Lung (tissue), 12 donors: Measurements from ENCODE around the gene PRSS56. TPM values are rescaled to one million over a fixed set of nuclear protein-coding genes. Genes with fewer than 3 reads are reported as not detected.

ENCODE experiments used
- ATAC-seq: fragments of 200-7000 bp; cut with Tn5 transposase; one replicate; pipeline ENCODE4 v1.9.1; 2020; ENCODE audit warnings: moderate number of reproducible peaks; ENCODE audit not compliant: insufficient read depth, low FRiP score
- DNase-seq, 3 donors: peaks; one replicate each; pipeline ENCODE4 v3.0.0-alpha.2; 2013 to 2017
- H3K27ac ChIP-seq, 2 donors: one replicate each; pipeline ENCODE4 v1.5.1; 2013; ENCODE audit warnings: mild to moderate bottlenecking in 2 of 2, moderate library complexity in 2 of 2, control low read depth in 1 of 2, inconsistent platforms in 1 of 2, low read depth in 1 of 2, low read length in 1 of 2
- H3K27me3 ChIP-seq, 3 donors: one replicate each; pipeline ENCODE4 v1.5.1; 2013; ENCODE audit warnings: low read length in 2 of 3; ENCODE audit not compliant: control insufficient read depth in 3 of 3, insufficient read depth in 3 of 3
- H3K36me3 ChIP-seq, 4 donors: one replicate each; pipeline ENCODE4 v1.5.1; 2013; ENCODE audit warnings: low read length in 4 of 4, mild to moderate bottlenecking in 1 of 4, moderate library complexity in 1 of 4; ENCODE audit not compliant: control insufficient read depth in 4 of 4, insufficient read depth in 4 of 4
- H3K4me1 ChIP-seq, 5 donors: one replicate each; pipeline ENCODE4 v1.5.1; 2013; ENCODE audit warnings: low read length in 5 of 5, mild to moderate bottlenecking in 2 of 5, moderate library complexity in 1 of 5; ENCODE audit not compliant: control insufficient read depth in 5 of 5, insufficient read depth in 5 of 5
- H3K4me3 ChIP-seq: one replicate; pipeline ENCODE4 v1.5.1; 2013; ENCODE audit warnings: mild to moderate bottlenecking, control low read depth, moderate library complexity
- H3K9ac ChIP-seq, 2 donors: one replicate each; pipeline ENCODE4 v1.5.1; 2013; ENCODE audit warnings: low read length in 2 of 2, control low read depth in 1 of 2; ENCODE audit not compliant: insufficient read depth in 1 of 2
- H3K9me3 ChIP-seq, 4 donors: one replicate each; pipeline ENCODE4 v1.5.1; 2013; ENCODE audit warnings: low read length in 3 of 4, mild to moderate bottlenecking in 1 of 4, moderate library complexity in 1 of 4; ENCODE audit not compliant: control insufficient read depth in 4 of 4, insufficient read depth in 3 of 4
- CTCF ChIP-seq: IDR thresholded peaks from 2 replicates; pipeline ENCODE4 v1.5.1; 2012; ENCODE audit warnings: mild to moderate bottlenecking; ENCODE audit errors: control extremely low read depth, extremely low read depth
- WGBS, 2 donors: extraction: QIAGEN DNeasy Blood & Tissue Kit; methylation state at CpG; one replicate each; pipeline ENCODE4 v1.1.7; 2013; 5-methylcytosine and 5-hydroxymethylcytosine counted together
- polyA plus RNA-seq, 2 donors: library from polyadenylated mRNA; stranded (reverse); fragments of 200-250 nt; gene quantifications; one replicate each; pipeline ENCODE4 v1.2.1, GENCODE V29; 2013
- total RNA-seq, 2 donors: library from RNA; depleted of rRNA in 1 of 2; stranded (reverse); fragments of >200 nt in 1 of 2; gene quantifications; one replicate each; pipeline ENCODE4 v1.2.1, GENCODE V29; 2014 to 2021
- donor health status: control.
- donor health status: control.
- donor health status: Bipolar disorder and iron deficiency.
- donor health status: healthy.
- donor health status: DM: yes; HTN: yes; CAD: no.

Gene PRSS56
- total and polyA plus RNA-seq, 4 donors: not detected

GRCh38 chr2:232496501-232497270 lies 23.5 kb upstream of the PRSS56 start:
- Histone ChIP-seq H3K9me3 (no peaks in the 10 kb centered on the region), H3K4me1 (no peaks in the 10 kb centered on the region), H3K27me3 (peaks cover 0 to 5% (median 2%) of the 10 kb centered on the region in 3 donors), H3K36me3 (no peaks in the 10 kb centered on the region), H3K27ac (no peak overlapping the region), H3K9ac (no peak overlapping the region), H3K4me3 (no peak overlapping the region)
- DNase-seq (no peak), ATAC-seq (no peak)
- no peak for TF ChIP-seq CTCF
- 72 to 83% methylated on average over 20 of the region's 20 CpGs for WGBS, 2 donors

- H3K36me3 ChIP-seq: no peaks in the 10 kb centered on the region
- no peak overlapping the region for H3K9ac ChIP-seq
- H3K27ac ChIP-seq: no peak overlapping the region
- no peak for TF ChIP-seq CTCF
- 72 to 80% methylated on average over 13 of the region's 13 CpGs for WGBS, 2 donors
- no peaks in the 10 kb centered on the region for H3K4me1 ChIP-seq
- H3K4me3 ChIP-seq: no peak overlapping the region
- no peaks in the 10 kb centered on the region for H3K9me3 ChIP-seq
- DNase-seq (no peak), ATAC-seq (no peak)
- peaks cover 0 to 9% (median 2%) of the 10 kb centered on the region in 3 donors for H3K27me3 ChIP-seq
Measured at GRCh38 chr2:232497348-232497747, 22.8 kb upstream of the PRSS56 start.

GRCh38 chr2:232498452-232498851 lies 21.7 kb upstream of the PRSS56 start:
- no peak overlapping the region for H3K27ac ChIP-seq
- H3K9me3 ChIP-seq: peaks cover 0 to 2% (median 0%) of the 10 kb centered on the region in 4 donors
- DNase-seq: no peak
- 88 to 99% methylated on average over 3 of the region's 3 CpGs for WGBS, 2 donors
- peaks cover 0 to 4% (median 0%) of the 10 kb centered on the region in 5 donors for H3K4me1 ChIP-seq
- no peak overlapping the region for H3K4me3 ChIP-seq
- no peak for TF ChIP-seq CTCF
- no peak for ATAC-seq
- H3K36me3 ChIP-seq: no peaks in the 10 kb centered on the region
- H3K27me3 ChIP-seq: peaks cover 0 to 13% (median 5%) of the 10 kb centered on the region in 3 donors
- H3K9ac ChIP-seq: no peak overlapping the region
